ENCODE results near the gene AVP. TPM values are rescaled to one million over a fixed set of nuclear protein-coding genes. Genes with fewer than 3 reads are reported as not detected.
"Not testable (repeated sequence)": the region's sequence is repeated elsewhere in the genome, so short reads cannot be mapped to it uniquely, and the experiment has no call there.

AVP gene
- total RNA-seq, 4 donors from 2014 or later, result 5.8 TPM; not detected in 3

DNA sequence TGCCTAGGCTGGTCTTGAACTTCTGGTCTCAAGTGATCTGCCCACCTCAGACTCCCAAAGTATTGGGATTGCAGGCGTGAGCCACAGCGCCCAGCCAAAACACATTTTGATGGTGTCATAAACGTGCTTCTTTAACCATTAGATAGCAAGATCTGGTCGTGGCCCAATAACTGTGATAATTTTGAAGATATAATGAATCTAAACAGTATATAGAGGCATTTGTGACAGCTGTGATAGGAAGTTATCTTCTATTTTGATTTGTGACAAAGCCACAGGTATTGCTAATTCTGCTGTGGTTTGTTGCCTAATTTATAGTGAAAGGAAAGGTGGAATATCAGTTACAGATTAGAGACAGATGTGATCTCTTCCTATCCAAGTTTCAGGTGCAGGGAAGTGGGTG lies 13.8 kb downstream of the AVP start:
- Histone ChIP-seq H3K9me3 (no peaks in the 10 kb centered on the region), H3K4me1 (peaks cover 0 to 15% (median 2%) of the 10 kb centered on the region in 4 donors), H3K27ac (no peak overlapping the region), H3K27me3 (peaks cover 0 to 7% of the 10 kb centered on the region in 2 donors), H3K36me3 (no peaks in the 10 kb centered on the region), H3K4me3 (no peak overlapping the region)
- no peak for DNase-seq
- TF ChIP-seq CTCF (IDR thresholded peaks at IDR 0.05) (no peak), POLR2A (IDR thresholded peaks at IDR 0.05) (no peak)

DNA sequence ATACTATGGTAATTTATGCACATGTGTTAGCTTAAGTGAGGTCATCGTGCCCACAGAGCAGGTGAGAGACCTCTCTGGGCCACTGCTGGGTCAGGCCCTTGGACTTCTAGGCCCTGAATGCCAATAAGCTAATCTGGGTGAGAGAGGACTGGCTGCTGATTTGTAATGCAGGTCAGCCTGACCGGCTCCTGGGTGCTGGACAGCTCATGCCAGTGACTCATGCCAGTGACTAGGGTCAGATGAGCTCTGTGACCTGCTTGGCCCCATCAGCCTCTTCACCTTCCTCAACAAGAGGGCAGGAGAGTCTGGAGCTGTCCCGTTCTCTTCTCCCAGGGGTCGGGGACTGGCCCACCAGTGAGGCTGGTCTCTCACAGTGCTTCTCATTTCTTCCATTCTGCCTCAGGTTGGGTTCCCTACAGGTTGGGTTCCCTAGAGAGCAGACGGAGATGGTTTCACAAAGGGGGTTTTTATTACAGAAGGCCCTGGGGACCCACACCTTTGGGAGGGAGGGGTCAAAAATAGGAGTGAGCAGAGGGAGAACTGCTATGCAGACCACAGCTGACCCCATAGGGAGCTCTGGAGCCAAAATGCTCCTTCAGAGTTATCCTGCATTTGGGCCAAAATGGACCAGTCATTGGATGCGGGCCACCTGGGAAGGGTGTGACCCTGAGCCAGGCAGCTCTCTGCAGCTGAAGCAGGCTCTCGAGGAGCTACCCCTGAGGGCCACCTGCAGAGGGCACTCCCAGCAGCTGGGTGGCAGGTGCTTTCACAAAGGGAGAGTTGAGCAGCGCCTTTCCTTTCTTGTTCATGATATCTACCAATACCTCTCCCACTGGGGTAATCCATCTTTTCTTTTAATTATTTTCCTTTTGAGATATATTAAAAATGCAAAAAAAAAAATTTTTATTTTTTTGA lies 15.3 kb downstream of the AVP start:
- Histone ChIP-seq H3K4me3 (no peak overlapping the region), H3K9me3 (no peaks in the 10 kb centered on the region), H3K4me1 (peaks cover 0 to 15% (median 2%) of the 10 kb centered on the region in 4 donors), H3K27ac (no peak overlapping the region), H3K27me3 (peaks cover 0 to 7% of the 10 kb centered on the region in 2 donors), H3K36me3 (no peaks in the 10 kb centered on the region)
- TF ChIP-seq CTCF (IDR thresholded peaks at IDR 0.05) (peak in 4 of 6 experiments; percentile 9 to 35 (median 27)), POLR2A (IDR thresholded peaks at IDR 0.05) (no peak)
- no peak for DNase-seq

- Histone ChIP-seq H3K36me3 (no peaks in the 10 kb centered on the region), H3K9me3 (no peaks in the 10 kb centered on the region), H3K4me1 (peaks cover 0 to 15% (median 2%) of the 10 kb centered on the region in 4 donors), H3K4me3 (no peak overlapping the region), H3K27me3 (peaks cover 0 to 7% of the 10 kb centered on the region in 2 donors), H3K27ac (no peak overlapping the region)
- DNase-seq, result no peak
- TF ChIP-seq POLR2A (IDR thresholded peaks at IDR 0.05) (no peak), CTCF (IDR thresholded peaks at IDR 0.05) (no peak)
These were observed 16.4 kb downstream of the AVP start for GRCh38 chr20:3068075-3068474.

- H3K9me3 ChIP-seq, result no peaks in the 10 kb centered on the region
- no peaks in the 10 kb centered on the region for H3K36me3 ChIP-seq
- peaks cover 0 to 7% of the 10 kb centered on the region in 2 donors for H3K27me3 ChIP-seq
- no peak for TF ChIP-seq POLR2A (IDR thresholded peaks at IDR 0.05)
- TF ChIP-seq CTCF (IDR thresholded peaks at IDR 0.05), result no peak
- peaks cover 0 to 12% (median 1%) of the 10 kb centered on the region in 4 donors for H3K4me1 ChIP-seq
- H3K27ac ChIP-seq, result no peak overlapping the region
- no peak for DNase-seq
- H3K4me3 ChIP-seq, result no peak overlapping the region
These were observed 17.1 kb downstream of the AVP start for GRCh38 chr20:3067139-3068014.

GRCh38 chr20:3064119-3064518 lies 20.4 kb downstream of the AVP start:
- H3K4me3 ChIP-seq, H3K27me3 ChIP-seq, H3K9me3 ChIP-seq, H3K36me3 ChIP-seq, H3K4me1 ChIP-seq, DNase-seq, H3K27ac ChIP-seq: not testable (repeated sequence)

DNA sequence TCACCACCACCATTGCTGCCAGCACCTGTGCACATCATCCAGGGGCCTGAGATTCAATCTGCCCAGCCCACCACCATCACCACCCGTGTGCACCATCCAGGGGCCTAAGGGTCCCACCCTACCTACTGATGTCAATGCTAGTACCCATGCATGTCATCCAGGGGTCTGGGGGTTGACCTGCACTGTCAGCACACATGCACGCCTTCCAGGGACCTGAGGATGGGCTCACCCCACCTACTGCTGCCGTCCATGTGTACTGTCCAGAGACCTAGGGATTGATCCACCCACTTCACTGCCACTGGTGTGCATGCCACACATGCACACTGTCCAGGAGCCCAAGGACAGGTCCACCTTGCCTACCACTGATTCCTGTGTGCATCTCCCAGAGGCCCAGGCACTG lies 25.0 kb downstream of the AVP start:
- no peaks in the 10 kb centered on the region for H3K9me3 ChIP-seq
- H3K4me1 ChIP-seq, result no peaks in the 10 kb centered on the region
- no peaks in the 10 kb centered on the region for H3K27me3 ChIP-seq
- no peak overlapping the region for H3K27ac ChIP-seq
- TF ChIP-seq POLR2A (IDR thresholded peaks at IDR 0.05) (no peak), CTCF (IDR thresholded peaks at IDR 0.05) (no peak)
- no peak overlapping the region for H3K4me3 ChIP-seq
- no peaks in the 10 kb centered on the region for H3K36me3 ChIP-seq
- DNase-seq, result no peak

All from Peyer's patch (tissue), 4 donors.